Loucy (cell line): Measurements from ENCODE around the gene NEBL.

Experiments
- H2AFZ ChIP-seq: fragments of 200-600 bp; sonication (generic); 2 replicates; pipeline ENCODE4 v1.6.0; 2016; ENCODE audit warnings: antibody characterized with exemption, mild to moderate bottlenecking, low read length, moderate library complexity
- H3F3A ChIP-seq: fragments of 200-600 bp; 2 replicates; pipeline ENCODE4 v1.6.0; 2016; ENCODE audit warnings: antibody characterized with exemption, low read depth, mild to moderate bottlenecking
- H3K27me3 ChIP-seq: fragments of 200-600 bp; sonication (generic); 2 replicates; pipeline ENCODE4 v1.6.1; 2014; ENCODE audit warnings: low read length, mild to moderate bottlenecking; ENCODE audit not compliant: insufficient read depth, poor library complexity, severe bottlenecking
- H3K36me3 ChIP-seq: fragments of 200-600 bp; sonication (generic); 2 replicates; pipeline ENCODE4 v1.6.1; 2016; ENCODE audit warnings: low read length; ENCODE audit not compliant: insufficient read depth
- H3K4me1 ChIP-seq: fragments of 200-600 bp; sonication (generic); 2 replicates; pipeline ENCODE4 v1.5.1; 2014; ENCODE audit warnings: low read length, mild to moderate bottlenecking; ENCODE audit not compliant: insufficient read depth, poor library complexity, severe bottlenecking
- H3K4me2 ChIP-seq: fragments of 200-600 bp; sonication (generic); 2 replicates; pipeline ENCODE4 v1.6.0; 2014; ENCODE audit warnings: antibody characterized with exemption, low read length, low read depth, mild to moderate bottlenecking; ENCODE audit not compliant: poor library complexity, severe bottlenecking
- H3K4me3 ChIP-seq: fragments of 200-600 bp; sonication (generic); 2 replicates; pipeline ENCODE4 v1.5.1; 2014; ENCODE audit warnings: low read length, mild to moderate bottlenecking, mixed read lengths; ENCODE audit not compliant: poor library complexity, severe bottlenecking
- H3K79me2 ChIP-seq: fragments of 200-600 bp; sonication (generic); 2 replicates; pipeline ENCODE4 v1.6.1; 2014; ENCODE audit warnings: low read length; ENCODE audit not compliant: insufficient read depth
- H3K9ac ChIP-seq: fragments of 200-600 bp; sonication (generic); 2 replicates; pipeline ENCODE4 v1.6.0; 2014; ENCODE audit warnings: mild to moderate bottlenecking, low read depth, low read length, moderate library complexity; ENCODE audit not compliant: poor library complexity, severe bottlenecking
- H3K9me2 ChIP-seq: fragments of 200-600 bp; sonication (generic); replicated peaks from 2 replicates; pipeline ENCODE4 v1.6.1; 2016; ENCODE audit warnings: low read depth, low read length, mixed read lengths
- H3K9me3 ChIP-seq: fragments of 200-600 bp; sonication (generic); 2 replicates; pipeline ENCODE4 v1.6.1; 2014; ENCODE audit warnings: mild to moderate bottlenecking, antibody characterized with exemption, low read length, low read depth; ENCODE audit not compliant: insufficient read depth
- H4K20me1 ChIP-seq: fragments of 200-600 bp; sonication (generic); 2 replicates; pipeline ENCODE4 v1.6.0; 2014; ENCODE audit warnings: antibody characterized with exemption, low read length, mild to moderate bottlenecking; ENCODE audit not compliant: insufficient read depth, poor library complexity, severe bottlenecking
- CTCF ChIP-seq: fragments of 200-600 bp; sonication (generic); conservative IDR thresholded peaks from 2 replicates; pipeline ENCODE4 v1.5.1; 2014; ENCODE audit warnings: mild to moderate bottlenecking, antibody characterized with exemption, low read length
- EZH2phosphoT487 ChIP-seq: fragments of 200-600 bp; IDR thresholded peaks from 2 replicates; pipeline ENCODE4 v1.6.1; 2018; ENCODE audit warnings: antibody characterized with exemption, mild to moderate bottlenecking, moderate library complexity, borderline replicate concordance

Gene NEBL

GRCh38 chr10:20890009-20890408 is 7.1 kb downstream of the NEBL start:
- H3K9ac ChIP-seq: no peak overlapping the region
- no peaks in the 10 kb centered on the region for H3F3A ChIP-seq
- no peaks in the 10 kb centered on the region for H3K36me3 ChIP-seq
- H3K79me2 ChIP-seq: no peaks in the 10 kb centered on the region
- H3K4me3 ChIP-seq: no peak overlapping the region
- no peaks in the 10 kb centered on the region for H3K9me2 ChIP-seq
- H3K27me3 ChIP-seq: no peaks in the 10 kb centered on the region
- TF ChIP-seq CTCF: no peak
- TF ChIP-seq EZH2phosphoT487: no peak
- no peak overlapping the region for H2AFZ ChIP-seq
- no peaks in the 10 kb centered on the region for H3K9me3 ChIP-seq
- H4K20me1 ChIP-seq: no peaks in the 10 kb centered on the region
- no peak overlapping the region for H3K4me2 ChIP-seq
- no peaks in the 10 kb centered on the region for H3K4me1 ChIP-seq

GRCh38 chr10:20888620-20889330 is 8.3 kb downstream of the NEBL start:
- TF ChIP-seq EZH2phosphoT487 (no peak), CTCF (no peak)
- Histone ChIP-seq H3K36me3 (no peaks in the 10 kb centered on the region), H3F3A (no peaks in the 10 kb centered on the region), H3K9me2 (no peaks in the 10 kb centered on the region), H3K9ac (no peak overlapping the region), H3K4me1 (no peaks in the 10 kb centered on the region), H3K4me3 (no peak overlapping the region), H3K27me3 (no peaks in the 10 kb centered on the region), H3K79me2 (no peaks in the 10 kb centered on the region), H3K4me2 (no peak overlapping the region), H3K9me3 (no peaks in the 10 kb centered on the region), H2AFZ (no peak overlapping the region), H4K20me1 (no peaks in the 10 kb centered on the region)

GRCh38 chr10:20887706-20888555 is 9.2 kb downstream of the NEBL start:
- Histone ChIP-seq H2AFZ (no peak overlapping the region), H3K4me1 (no peaks in the 10 kb centered on the region), H3K4me2 (no peak overlapping the region), H3F3A (no peaks in the 10 kb centered on the region), H3K27me3 (no peaks in the 10 kb centered on the region), H3K36me3 (no peaks in the 10 kb centered on the region), H3K9ac (no peak overlapping the region), H3K4me3 (no peak overlapping the region), H4K20me1 (no peaks in the 10 kb centered on the region), H3K79me2 (no peaks in the 10 kb centered on the region), H3K9me2 (no peaks in the 10 kb centered on the region), H3K9me3 (no peaks in the 10 kb centered on the region)
- TF ChIP-seq CTCF (no peak), EZH2phosphoT487 (no peak)
